Type B pancreatic cell (in vitro differentiated cells): ENCODE data around the gene ATP5F1D. TPM values are rescaled to one million over a fixed set of nuclear protein-coding genes. Genes with fewer than 3 reads are reported as not detected.
A peak's percentile ranks its signal among the peaks of the same experiment; 100 is the strongest.

ENCODE experiments used
- DNase-seq: peaks from one replicate; pipeline ENCODE4 v3.0.0; 2021; ENCODE audit warnings: mixed read lengths; ENCODE audit not compliant: unreplicated experiment; ENCODE audit errors: extremely low spot score
- H3K27ac Mint-ChIP-seq: 2 replicates; pipeline ENCODE4 v1.8.0; 2021; ENCODE audit warnings: mild to moderate bottlenecking, mixed read lengths
- H3K27me3 Mint-ChIP-seq: 2 replicates; pipeline ENCODE4 v1.8.0; 2021; ENCODE audit warnings: mixed read lengths
- H3K36me3 Mint-ChIP-seq: 2 replicates; pipeline ENCODE4 v1.8.0; 2021; ENCODE audit warnings: mixed read lengths
- H3K4me1 Mint-ChIP-seq: one replicate; pipeline ENCODE4 v1.8.0; 2021; ENCODE audit warnings: mixed read lengths; ENCODE audit not compliant: unreplicated experiment
- H3K4me3 Mint-ChIP-seq: 2 replicates; pipeline ENCODE4 v1.8.0; 2021; ENCODE audit warnings: mild to moderate bottlenecking, mixed read lengths
- H3K9me3 Mint-ChIP-seq: 2 replicates; pipeline ENCODE4 v1.8.0; 2021; ENCODE audit warnings: mixed read lengths
- total RNA-seq: library from RNA; stranded (reverse); gene quantifications from 2 replicates; pipeline ENCODE4 v1.2.1, GENCODE V29; 2021; ENCODE audit warnings: low replicate concordance
- TF ChIP-seq, protein P1 (sequence below): fragments of 200-600 bp; sonication (generic); conservative IDR thresholded peaks from 2 replicates; pipeline ENCODE4 v1.5.0; 2021; ENCODE audit warnings: antibody characterized with exemption, mild to moderate bottlenecking

ATP5F1D gene
- total RNA-seq, 1 donor from 2014 or later, result 165 TPM

DNA sequence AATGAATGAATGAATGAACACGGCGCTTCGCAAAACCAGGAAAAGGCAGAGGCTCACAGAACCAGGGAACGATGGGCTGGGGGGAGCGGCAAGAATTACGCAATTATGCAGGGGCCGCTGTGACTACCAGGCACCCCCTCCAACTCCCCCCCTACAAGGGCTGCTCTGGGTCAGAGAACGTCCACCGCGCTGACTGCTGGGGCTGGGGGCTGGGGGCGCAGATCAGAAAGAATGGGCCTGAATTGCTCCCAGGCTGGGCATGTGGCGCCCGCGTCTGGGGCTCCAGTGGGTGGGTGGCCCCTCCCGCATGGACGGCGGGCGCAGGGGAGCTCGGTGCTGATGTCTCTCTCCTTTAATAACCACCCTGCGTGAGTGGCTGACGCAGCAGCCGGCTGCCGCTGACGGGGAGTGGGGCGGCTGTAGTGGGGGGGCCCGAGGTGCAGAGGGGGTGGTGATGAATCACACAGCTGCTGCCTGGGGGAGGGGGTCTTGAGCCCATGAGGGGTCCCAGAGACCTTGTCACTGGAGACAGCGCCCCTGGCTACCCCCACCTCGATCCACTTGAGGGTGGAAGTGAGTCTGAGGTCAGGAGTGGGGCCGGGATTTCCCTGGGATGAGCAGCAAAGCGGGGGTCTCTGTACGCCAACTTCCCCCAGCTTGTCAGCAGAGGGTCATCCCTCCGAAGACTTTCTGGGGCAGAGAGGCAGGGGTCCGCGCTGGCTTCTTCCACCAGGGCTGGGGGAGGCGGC is 26.1 kb downstream of the ATP5F1D start:
- Mint-ChIP-seq H3K9me3 (no peaks in the 10 kb centered on the region), H3K4me3 (peak overlapping the region; percentile 84), H3K27ac (peak overlapping the region; percentile 79), H3K27me3 (peaks cover 3% of the 10 kb centered on the region), H3K36me3 (peaks cover 8% of the 10 kb centered on the region), H3K4me1 (peaks cover 30% of the 10 kb centered on the region)
- DNase-seq, result no peak
- TF ChIP-seq, protein P1, sequence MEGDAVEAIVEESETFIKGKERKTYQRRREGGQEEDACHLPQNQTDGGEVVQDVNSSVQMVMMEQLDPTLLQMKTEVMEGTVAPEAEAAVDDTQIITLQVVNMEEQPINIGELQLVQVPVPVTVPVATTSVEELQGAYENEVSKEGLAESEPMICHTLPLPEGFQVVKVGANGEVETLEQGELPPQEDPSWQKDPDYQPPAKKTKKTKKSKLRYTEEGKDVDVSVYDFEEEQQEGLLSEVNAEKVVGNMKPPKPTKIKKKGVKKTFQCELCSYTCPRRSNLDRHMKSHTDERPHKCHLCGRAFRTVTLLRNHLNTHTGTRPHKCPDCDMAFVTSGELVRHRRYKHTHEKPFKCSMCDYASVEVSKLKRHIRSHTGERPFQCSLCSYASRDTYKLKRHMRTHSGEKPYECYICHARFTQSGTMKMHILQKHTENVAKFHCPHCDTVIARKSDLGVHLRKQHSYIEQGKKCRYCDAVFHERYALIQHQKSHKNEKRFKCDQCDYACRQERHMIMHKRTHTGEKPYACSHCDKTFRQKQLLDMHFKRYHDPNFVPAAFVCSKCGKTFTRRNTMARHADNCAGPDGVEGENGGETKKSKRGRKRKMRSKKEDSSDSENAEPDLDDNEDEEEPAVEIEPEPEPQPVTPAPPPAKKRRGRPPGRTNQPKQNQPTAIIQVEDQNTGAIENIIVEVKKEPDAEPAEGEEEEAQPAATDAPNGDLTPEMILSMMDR, result no peak

DNA sequence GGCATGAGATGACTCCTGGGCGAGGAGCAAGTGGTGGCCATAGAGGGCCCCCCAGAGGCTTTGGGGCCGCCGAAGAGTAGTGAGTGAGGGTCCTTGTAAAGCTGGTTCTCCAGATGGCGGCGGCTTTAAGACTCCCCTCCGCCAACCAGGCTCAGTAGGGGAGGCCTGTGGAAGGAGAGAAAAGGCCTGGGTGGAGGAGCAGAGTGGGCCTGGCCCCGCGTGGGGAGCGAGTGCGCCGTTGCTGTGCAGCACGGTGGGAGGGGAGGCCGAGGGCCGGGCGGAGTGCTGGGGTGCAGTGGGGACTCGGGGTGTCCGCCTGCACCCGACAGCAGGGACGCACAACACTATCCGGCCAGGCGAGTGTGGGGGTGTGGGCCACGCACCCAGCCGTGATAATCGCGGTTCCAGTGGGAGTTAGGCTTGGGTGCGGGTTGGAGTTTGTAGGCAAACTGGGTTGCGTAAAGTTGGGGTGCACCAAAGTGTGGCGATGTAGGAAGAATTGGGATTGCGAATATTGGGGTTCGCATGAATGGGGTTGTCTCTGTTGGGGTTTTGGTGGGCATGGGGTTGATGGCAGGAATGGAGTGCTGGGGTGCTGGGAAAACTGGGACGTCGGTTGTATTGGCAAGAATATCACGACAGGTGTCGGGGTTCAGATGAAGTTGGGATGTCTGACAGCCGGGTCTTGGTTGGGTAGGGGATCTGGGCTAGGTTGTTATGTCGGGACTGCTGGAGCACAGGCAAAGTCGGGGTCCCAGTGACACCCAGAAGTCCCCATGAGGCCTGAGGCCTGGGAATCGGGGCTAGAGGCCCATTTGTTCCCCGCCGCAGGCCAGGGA is 26.9 kb downstream of the ATP5F1D start:
- peak overlapping the region; percentile 79 for H3K27ac Mint-ChIP-seq
- H3K9me3 Mint-ChIP-seq, result no peaks in the 10 kb centered on the region
- DNase-seq, result no peak
- peaks cover 3% of the 10 kb centered on the region for H3K27me3 Mint-ChIP-seq
- peak overlapping the region; percentile 84 for H3K4me3 Mint-ChIP-seq
- H3K4me1 Mint-ChIP-seq, result peaks cover 31% of the 10 kb centered on the region
- TF ChIP-seq, protein P1, result no peak
- peaks cover 12% of the 10 kb centered on the region for H3K36me3 Mint-ChIP-seq

DNA sequence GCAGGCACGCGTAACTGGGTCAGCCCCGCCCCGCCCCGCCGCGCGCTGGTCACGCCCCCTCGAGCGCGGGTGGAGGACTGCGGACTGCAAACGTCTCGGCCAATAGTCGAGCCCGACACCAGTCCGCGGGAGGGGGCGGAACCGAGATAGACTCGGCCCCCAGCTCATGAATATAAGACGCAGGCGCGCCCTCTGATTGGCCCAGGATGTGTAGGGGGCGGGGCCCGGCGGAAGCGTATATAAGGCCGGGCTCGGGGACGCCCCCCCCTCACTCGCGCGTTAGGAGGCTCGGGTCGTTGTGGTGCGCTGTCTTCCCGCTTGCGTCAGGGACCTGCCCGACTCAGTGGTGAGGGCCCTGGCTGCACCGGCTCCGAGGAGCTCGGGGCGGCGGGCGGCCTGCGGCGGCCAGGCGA is 27.5 kb downstream of the ATP5F1D start, which contains the start of gene CIRBP:
Gene CIRBP, plus strand, starts transcription at position 268 of the 413 bp plus-strand sequence. CDS start 1,602 bp downstream, outside the sequence.
- peaks cover 3% of the 10 kb centered on the region for H3K27me3 Mint-ChIP-seq
- H3K36me3 Mint-ChIP-seq, result peaks cover 17% of the 10 kb centered on the region
- H3K9me3 Mint-ChIP-seq, result no peaks in the 10 kb centered on the region
- H3K4me1 Mint-ChIP-seq, result peaks cover 37% of the 10 kb centered on the region
- peak within 1 kb of the TSS; percentile 89 for H3K4me3 Mint-ChIP-seq
- peak; percentile 99 for DNase-seq
- peak within 1 kb of the TSS; percentile 90 for H3K27ac Mint-ChIP-seq
- TF ChIP-seq, protein P1, result no peak

DNA sequence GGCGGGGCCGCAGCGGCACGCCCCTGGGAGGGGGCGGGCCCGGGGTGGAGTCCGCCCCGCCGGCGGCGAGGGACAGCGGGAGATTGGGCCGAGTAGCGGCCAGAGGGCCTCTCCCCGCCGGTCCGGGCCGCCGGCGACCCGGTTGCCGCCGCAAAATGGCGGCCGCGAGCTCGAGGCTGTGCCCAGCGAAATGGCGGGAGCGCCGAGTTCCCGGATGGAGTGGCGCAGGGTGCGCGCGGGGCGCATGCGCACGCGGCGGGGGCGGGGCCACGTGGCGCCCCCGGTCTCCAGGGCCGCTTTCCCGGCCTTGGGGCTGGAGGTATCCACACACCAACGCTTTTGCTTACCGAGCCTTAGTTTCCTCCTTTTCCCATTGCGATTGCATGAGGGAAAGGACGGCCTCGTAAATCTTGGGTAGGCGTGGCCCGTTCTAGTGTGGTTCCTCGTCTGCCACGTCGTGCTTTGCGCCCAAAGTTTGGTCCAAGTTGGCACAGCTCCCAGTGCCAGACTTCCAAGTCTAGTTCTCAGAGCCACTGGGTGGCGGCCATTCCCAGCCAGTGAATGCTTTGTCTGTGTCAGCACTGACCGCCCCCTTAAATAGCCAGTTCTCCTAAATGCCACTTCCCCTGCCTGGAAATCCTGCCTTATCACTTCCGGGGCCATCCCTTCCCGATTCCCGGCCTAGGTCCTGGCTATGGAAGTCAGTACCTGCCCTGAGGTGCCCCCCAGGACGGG is 28.1 kb downstream of the ATP5F1D start:
- H3K27ac Mint-ChIP-seq, result peak overlapping the region; percentile 90
- H3K36me3 Mint-ChIP-seq, result peaks cover 17% of the 10 kb centered on the region
- DNase-seq, result peak; percentile 93
- H3K4me3 Mint-ChIP-seq, result peak overlapping the region; percentile 89
- no peaks in the 10 kb centered on the region for H3K9me3 Mint-ChIP-seq
- H3K27me3 Mint-ChIP-seq, result peaks cover 3% of the 10 kb centered on the region
- TF ChIP-seq, protein P1, result no peak
- H3K4me1 Mint-ChIP-seq, result peaks cover 37% of the 10 kb centered on the region

DNA sequence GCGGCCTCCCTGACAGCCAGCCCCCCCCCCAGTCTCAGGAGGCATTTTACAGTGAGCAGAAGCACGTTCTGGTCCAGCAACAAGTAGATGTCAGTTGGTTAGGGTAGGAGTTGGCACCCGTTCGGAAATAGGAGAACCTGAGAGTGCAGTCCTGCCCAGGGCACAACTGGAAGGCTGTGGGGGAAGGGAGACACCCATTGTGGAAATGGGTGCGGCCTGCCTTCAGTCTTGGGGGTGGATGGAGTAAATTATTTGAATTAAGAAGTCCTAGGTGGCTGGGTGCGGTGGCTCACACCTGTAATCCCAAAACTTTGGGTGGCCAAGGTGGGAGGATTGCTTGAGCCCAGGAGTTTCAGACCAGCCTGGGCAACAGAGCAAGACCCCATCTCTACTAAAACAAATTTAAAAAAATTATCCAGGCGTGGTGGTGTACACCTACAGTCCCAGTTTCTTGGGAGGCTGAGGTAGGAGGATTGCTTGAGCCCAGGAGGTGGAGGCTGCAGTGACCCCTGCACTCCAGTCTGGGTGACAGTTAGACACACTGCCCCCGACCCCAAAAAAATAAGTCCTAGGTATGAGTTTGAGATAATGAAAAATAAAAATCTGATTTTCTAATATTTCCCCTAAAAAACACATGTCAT is 28.8 kb downstream of the ATP5F1D start:
- TF ChIP-seq, protein P1, result no peak
- no peaks in the 10 kb centered on the region for H3K9me3 Mint-ChIP-seq
- H3K4me3 Mint-ChIP-seq, result peak overlapping the region; percentile 89
- H3K27me3 Mint-ChIP-seq, result peaks cover 3% of the 10 kb centered on the region
- peaks cover 17% of the 10 kb centered on the region for H3K36me3 Mint-ChIP-seq
- H3K27ac Mint-ChIP-seq, result peak overlapping the region; percentile 90
- H3K4me1 Mint-ChIP-seq, result peaks cover 33% of the 10 kb centered on the region
- DNase-seq, result no peak
